HG02885 (cell line): ENCODE data around the gene CNTN6.

Source experiments
- ATAC-seq: cut with Tn5 transposase; IDR thresholded peaks from one replicate; pipeline ENCODE4 v1.9.1; 2021; ENCODE audit warnings: mild to moderate bottlenecking; ENCODE audit not compliant: unreplicated experiment, poor library complexity

CNTN6 gene

DNA sequence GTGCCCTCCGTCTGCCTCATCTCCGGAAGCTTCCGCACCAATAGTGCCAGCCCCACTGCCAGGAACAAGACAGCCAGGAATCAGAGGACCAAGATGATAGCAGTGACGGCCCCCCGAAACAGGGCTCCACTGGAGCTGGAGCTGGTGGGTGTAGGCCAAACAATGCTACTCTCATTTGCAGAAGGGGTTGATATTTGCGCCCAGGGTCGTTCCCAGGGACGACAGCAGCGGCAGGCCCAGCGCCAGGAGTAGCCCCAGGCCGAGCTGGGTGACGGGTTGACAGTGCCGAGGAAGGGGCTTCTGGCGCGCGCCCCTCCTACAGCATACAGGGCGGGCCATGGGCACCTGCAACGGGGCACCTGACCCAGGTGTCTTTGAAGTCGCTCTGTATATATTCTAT, 301.4 kb downstream of the CNTN6 start:
- no peak for ATAC-seq

DNA sequence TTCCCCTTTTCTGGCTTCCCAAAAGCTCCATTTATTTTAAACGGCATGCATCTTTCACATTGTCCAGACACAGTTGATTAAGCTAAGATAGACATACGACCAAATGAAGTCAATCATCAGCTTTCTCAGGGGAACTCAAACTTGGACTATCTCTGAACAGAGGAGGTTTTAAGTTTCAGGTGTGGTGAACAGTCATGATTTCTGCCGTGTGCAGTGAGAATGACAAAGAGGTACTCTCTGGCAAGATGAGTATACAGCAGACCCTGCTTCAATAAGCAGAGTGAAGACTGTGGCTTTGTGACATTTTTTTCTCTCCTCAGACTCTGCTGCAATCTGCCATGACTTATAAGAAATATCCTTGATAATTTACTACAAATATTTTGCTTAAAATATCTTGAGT, 307.7 kb downstream of the CNTN6 start:
- ATAC-seq: no peak

DNA sequence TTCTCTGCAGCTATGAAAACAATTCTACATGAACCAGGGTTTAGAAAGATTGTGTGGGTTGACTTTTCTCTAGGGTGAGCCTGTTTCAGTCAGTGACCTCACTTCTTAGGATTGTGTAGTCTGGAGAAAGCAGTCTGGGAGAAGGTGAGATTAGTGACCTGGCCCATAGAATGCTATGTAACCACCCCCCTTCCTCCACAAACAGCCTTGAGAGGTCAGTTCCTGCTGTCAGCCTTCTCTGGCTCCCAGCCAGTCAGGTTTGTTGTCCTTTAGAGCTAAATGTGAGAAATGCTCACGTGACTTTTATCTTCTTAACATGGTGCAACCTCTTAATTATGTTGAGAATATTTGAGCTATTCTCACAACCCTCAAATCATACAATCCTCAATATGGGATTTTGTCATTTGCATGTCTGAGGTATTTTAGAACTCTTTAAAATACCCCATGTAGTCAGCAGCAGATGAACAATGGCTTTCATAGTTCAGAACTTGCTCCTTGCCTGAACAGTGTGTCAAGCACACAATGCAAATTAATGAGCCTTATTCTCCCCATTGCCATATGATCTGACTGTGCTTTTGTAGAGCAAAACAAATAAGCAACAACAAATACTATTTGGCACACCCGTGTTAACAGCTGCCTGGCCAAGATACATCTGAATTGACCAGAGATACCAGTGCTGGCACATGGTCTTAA, 311.6 kb downstream of the CNTN6 start:
- ATAC-seq: no peak

DNA sequence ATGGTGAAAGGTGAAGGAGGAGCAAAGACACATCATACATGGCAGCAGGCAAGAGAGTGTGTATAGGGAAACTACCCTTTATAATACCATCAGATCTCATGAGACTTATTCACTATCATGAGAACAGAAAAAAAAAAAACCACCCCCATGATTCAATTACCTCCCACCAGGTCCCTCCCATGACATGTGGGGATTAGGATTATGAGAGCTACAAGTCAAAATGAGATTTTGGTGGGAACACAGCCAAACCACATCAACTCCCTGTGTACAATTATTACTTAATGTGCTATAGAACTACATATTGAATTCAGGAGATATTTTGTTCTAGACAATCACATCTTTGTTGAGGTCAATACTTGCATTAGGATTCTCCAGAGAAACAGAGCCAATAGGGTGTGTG, 313.4 kb downstream of the CNTN6 start:
- peak; percentile 63 for ATAC-seq

DNA sequence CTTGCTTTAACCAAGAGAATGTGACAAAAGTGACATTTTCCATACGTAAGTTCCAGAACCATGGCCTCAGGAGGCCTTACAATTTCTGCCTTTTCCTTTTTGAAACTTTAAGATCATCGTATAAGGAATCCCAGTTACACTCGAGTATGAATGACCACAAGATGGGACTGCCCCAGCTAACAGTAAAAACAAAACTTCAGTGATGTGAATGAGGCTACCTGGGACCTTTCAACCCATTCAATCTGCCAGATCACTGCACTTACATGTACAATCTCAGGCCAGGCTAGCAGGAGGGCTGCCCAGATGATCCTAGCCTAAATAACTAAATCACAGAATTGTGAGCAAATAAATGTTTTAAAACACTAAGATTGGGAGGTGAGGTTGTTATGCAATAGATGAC, 328.8 kb downstream of the CNTN6 start:
- peak; percentile 83 for ATAC-seq

DNA sequence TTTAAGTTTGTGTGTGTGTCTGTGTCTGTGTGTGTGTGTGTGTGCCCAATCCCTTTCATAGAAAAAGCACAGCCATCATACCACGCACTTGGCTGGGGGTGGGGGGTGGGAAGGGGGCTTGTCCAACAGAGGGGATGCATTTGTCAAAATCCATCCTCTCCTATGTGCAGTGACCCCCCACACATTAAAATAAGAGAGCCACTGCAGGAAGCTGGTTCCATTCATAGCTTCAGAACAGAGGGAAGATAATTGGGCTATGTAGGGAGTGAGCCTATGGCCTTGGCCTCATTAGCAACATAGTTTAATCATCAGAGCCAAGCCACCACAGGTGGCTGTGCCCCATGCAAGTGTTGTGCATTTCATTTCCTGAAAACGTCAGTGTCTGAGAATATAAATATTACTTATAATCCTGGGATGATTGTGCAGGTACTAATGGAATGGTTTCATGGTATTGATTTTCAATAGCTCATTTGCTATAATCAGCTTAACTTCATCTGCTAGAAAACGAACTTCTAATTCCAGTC, 330.8 kb downstream of the CNTN6 start:
- ATAC-seq: no peak

DNA sequence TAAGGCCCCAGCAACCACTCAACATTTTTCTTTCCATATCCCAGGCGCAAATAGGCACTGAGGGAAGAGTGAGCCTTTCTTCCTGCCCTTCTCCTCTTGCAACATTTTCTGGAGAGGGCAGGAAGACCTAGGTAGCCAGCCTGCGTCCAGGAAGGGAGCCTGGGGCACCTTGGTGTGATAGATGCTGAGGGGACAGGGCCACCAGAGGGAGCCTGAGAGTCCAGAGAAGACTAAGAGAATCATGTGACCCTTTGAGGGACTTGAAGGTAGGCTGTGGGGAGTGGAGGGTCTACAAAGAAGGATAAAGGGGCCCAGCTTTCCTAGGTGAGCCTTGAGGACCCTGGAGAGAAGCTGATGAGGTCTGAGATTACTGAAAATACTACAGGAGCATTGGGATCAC, 346.6 kb downstream of the CNTN6 start:
- ATAC-seq: peak; percentile 69

DNA sequence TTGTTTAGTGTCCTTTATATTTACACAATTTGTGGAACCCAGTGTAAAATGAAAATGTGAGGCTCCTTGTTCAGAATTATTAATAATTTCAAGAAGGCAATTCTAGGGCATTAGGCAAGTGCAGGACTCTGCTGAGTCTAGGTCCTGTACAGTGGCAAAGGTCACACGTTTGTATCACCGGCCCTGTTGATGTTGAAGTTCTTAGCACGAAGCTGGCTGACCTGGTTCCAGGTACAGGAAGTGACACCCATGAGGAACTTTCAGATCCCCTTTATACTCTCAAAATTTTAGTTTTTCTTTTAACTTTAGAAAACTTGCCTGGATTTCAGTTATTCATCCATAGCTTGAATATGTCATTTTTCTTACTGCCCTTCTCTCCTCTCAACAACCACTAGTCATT, 349.4 kb downstream of the CNTN6 start:
- peak; percentile 63 for ATAC-seq

DNA sequence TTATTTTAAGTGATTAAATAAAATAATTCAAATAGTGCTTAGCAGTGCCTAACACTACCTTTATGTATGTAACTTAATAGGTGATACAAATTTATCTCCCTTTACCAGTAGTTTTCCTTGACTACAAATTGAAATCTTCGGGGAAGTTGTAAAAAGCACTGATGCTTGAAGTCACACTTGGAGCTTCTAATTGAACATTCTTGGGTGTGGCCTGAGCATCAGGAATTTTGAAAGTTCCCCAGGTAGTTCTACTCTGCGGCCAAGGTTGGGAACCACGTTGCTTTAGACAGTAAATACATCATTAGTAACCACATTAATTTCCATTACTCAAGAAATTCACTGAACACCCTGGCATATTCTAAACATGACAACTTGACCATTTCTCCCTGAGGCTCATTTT, 351.4 kb downstream of the CNTN6 start:
- no peak for ATAC-seq

DNA sequence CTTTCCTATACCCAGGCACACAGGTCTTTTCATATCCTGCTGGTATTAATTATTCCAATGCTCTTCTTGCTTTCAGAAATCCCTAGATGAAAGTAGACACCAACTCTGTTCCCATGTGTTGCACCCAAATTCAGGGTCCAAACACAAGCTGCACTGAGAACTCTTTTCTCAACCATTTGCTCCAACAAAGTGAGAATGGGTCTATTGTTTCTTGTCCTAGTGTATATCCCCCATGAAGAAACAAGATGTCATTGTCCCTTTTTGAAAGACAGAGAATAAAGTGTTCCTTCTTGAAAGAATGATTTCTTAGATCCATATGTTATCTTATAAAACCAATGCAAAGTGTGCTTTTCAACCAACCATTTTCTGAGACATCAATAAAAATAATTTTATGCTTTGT, 353.7 kb downstream of the CNTN6 start:
- ATAC-seq: no peak

DNA sequence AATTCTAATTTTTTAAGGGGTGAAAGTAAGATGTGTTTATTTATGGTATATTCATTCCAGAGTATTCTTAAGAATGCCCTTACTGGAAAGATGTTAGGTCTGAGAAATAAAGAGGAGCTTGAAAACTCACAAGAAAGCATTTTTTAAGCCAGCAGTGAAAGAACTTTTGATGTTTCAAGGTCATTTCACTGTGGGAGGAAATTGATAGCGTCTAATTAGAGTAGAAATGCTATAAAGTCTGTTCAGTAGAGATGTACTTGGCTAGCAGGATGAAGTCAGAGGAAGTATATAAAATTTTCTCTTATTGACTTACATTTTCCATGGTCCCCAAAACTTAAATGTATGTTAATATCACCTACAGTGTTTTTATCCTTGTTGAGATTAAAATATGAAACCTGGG, 354.6 kb downstream of the CNTN6 start:
- ATAC-seq: no peak

DNA sequence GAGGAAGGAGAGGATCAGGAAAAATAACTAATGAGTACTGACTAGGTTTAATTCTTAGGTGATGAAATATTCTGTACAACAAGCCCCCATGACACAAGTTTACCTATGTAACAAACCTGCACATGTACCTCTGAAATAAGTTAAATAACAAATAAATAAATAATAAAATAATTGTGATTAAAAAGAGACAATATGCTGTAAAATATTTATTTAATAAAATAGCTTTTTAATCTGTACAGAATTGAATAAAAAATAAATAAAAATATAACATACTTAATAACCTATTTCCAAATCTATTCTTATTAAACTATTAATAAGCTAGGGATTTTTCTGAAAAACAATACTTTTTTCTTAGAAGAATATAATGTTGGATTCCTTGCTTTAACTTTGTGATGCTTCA, 355.6 kb downstream of the CNTN6 start:
- ATAC-seq: no peak
